Measurements from ENCODE around the gene ZDHHC6. TPM values are rescaled to one million over a fixed set of nuclear protein-coding genes. Genes with fewer than 3 reads are reported as not detected.
"Not testable (repeated sequence)": the region's sequence is repeated elsewhere in the genome, so short reads cannot be mapped to it uniquely, and the experiment has no call there.

The ZDHHC6 gene
- total RNA-seq, 1 donor from 2014 or later = 19.9 TPM

GRCh38 chr10:112442063-112442462 is 4.7 kb downstream of the ZDHHC6 start:
- no peak for ATAC-seq

- no peak for ATAC-seq
Observed at GRCh38 chr10:112441520-112441919, 5.2 kb downstream of the ZDHHC6 start.

- no peak for ATAC-seq
Observed at GRCh38 chr10:112438356-112438755, 8.4 kb downstream of the ZDHHC6 start.

- no peak for ATAC-seq
Observed at GRCh38 chr10:112434988-112435619, 11.6 kb downstream of the ZDHHC6 start.

- ATAC-seq = no peak
Observed at GRCh38 chr10:112433136-112433535, 13.6 kb downstream of the ZDHHC6 start.

GRCh38 chr10:112429654-112430230 is 17.0 kb downstream of the ZDHHC6 start:
- peak; percentile 35 for ATAC-seq

- ATAC-seq = peak; percentile 53
Observed at GRCh38 chr10:112429147-112429546, 17.6 kb downstream of the ZDHHC6 start.

GRCh38 chr10:112426111-112426510 is 20.6 kb downstream of the ZDHHC6 start:
- ATAC-seq = no peak

GRCh38 chr10:112424651-112425050 is 22.1 kb downstream of the ZDHHC6 start:
- ATAC-seq = no peak

GRCh38 chr10:112421731-112422130 is 25.0 kb downstream of the ZDHHC6 start:
- ATAC-seq = no peak

- no peak for ATAC-seq
Observed at GRCh38 chr10:112412696-112413095, 34.0 kb downstream of the ZDHHC6 start.

- no peak for ATAC-seq
Observed at GRCh38 chr10:112409755-112410154, 37.0 kb downstream of the ZDHHC6 start.

- no peak for ATAC-seq
Observed at GRCh38 chr10:112409299-112409698, 37.4 kb downstream of the ZDHHC6 start.

GRCh38 chr10:112407696-112408095 is 39.0 kb downstream of the ZDHHC6 start:
- ATAC-seq = no peak

GRCh38 chr10:112406806-112407205 is 39.9 kb downstream of the ZDHHC6 start:
- not testable (repeated sequence) for ATAC-seq

GRCh38 chr10:112404617-112405016 is 42.1 kb downstream of the ZDHHC6 start:
- ATAC-seq = peak; percentile 75

GRCh38 chr10:112402917-112403316 is 43.8 kb downstream of the ZDHHC6 start:
- no peak for ATAC-seq

- peak; percentile 56 for ATAC-seq
Observed at GRCh38 chr10:112397592-112397991, 49.1 kb downstream of the ZDHHC6 start.

GRCh38 chr10:112395809-112396530 is 50.7 kb downstream of the ZDHHC6 start:
- ATAC-seq = no peak

GRCh38 chr10:112394475-112394875 is 52.2 kb downstream of the ZDHHC6 start:
- no peak for ATAC-seq

- ATAC-seq = no peak
Observed at GRCh38 chr10:112393827-112394226, 52.9 kb downstream of the ZDHHC6 start.

- no peak for ATAC-seq
Observed at GRCh38 chr10:112393341-112393740, 53.4 kb downstream of the ZDHHC6 start.

- ATAC-seq = no peak
Observed at GRCh38 chr10:112390125-112390703, 56.5 kb downstream of the ZDHHC6 start.
